GM12878 (cell line): ENCODE measurements around the gene SUGP2. TPM values are rescaled to one million over a fixed set of nuclear protein-coding genes. Genes with fewer than 3 reads are reported as not detected.

Experiments used
- ATAC-seq: fragments of 200-7000 bp; cut with Tn5 transposase; 3 replicates; pipeline ENCODE4 v1.9.1; 2020; ENCODE audit warnings: mild to moderate bottlenecking, moderate library complexity
- BruUV-seq: library from RNA; stranded (reverse); fragments of 400-500 nt; replicated peaks from 2 replicates; lab custom pipeline; 2021; lab: Mats Ljungman, UMichigan
- CTCF ChIA-PET: fragments of 300-600 bp; sonication (Branson Sonifier 250); formaldehyde crosslinking; extraction: SDS; loops from one replicate; lab custom pipeline; 2021; ENCODE audit warnings: inconsistent platforms; lab: Yijun Ruan, JAX
- POLR2A ChIA-PET: fragments of 350-600 bp; formaldehyde crosslinking; extraction: SDS; loops from one replicate; lab custom pipeline; 2021; ENCODE audit warnings: inconsistent platforms; lab: Charles Lee
- RAD21 ChIA-PET: fragments of 300-600 bp; sonication (Branson Sonifier 250); formaldehyde crosslinking; loops from one replicate; lab custom pipeline; 2023; ENCODE audit warnings: antibody characterized with exemption; ENCODE audit not compliant: unreplicated experiment; lab: Charles Lee
- SMC1A ChIA-PET: fragments of 300-600 bp; sonication (Branson Sonifier 250); formaldehyde crosslinking; loops from one replicate; lab custom pipeline; 2023; ENCODE audit not compliant: unreplicated experiment, uncharacterized antibody; lab: Charles Lee
- DNase-seq: peaks from one replicate; pipeline ENCODE4 v3.0.0-alpha.2; 2011; ENCODE audit warnings: low read depth, low spot score
- FAIRE-seq: peaks from 3 replicates; lab custom pipeline; 2011; peaks lifted over from hg19 to GRCh38; lab: Jason Lieb, UNC
- H2AFZ ChIP-seq: 2 replicates; pipeline ENCODE4 v1.6.0; 2011; ENCODE audit warnings: low read depth, low read length, control low read depth; ENCODE audit not compliant: control insufficient read depth
- H3K27ac ChIP-seq: 2 replicates; pipeline ENCODE4 v1.5.1; 2011; ENCODE audit warnings: control low read depth; ENCODE audit not compliant: control insufficient read depth, insufficient read depth
- H3K27me3 ChIP-seq, 2 experiments: replicated peaks in 1 of 2; 2 replicates each; pipeline versions ENCODE4 v1.6.0 to v1.6.1; 2011; ENCODE audit warnings: low read length in 1 of 2; ENCODE audit not compliant: control insufficient read depth in 2 of 2, insufficient read depth in 2 of 2
- H3K36me3 ChIP-seq, 2 experiments: 2 replicates each; pipeline ENCODE4 v1.5.1; 2011; ENCODE audit warnings: low read length in 1 of 2; ENCODE audit not compliant: control insufficient read depth in 2 of 2, insufficient read depth in 2 of 2
- H3K4me1 ChIP-seq: 2 replicates; pipeline ENCODE4 v1.6.1; 2011; ENCODE audit warnings: mild to moderate bottlenecking, low read length, moderate library complexity, mixed read lengths; ENCODE audit not compliant: control insufficient read depth, insufficient read depth
- H3K4me2 ChIP-seq: 2 replicates; pipeline ENCODE4 v1.6.0; 2011; ENCODE audit warnings: control low read depth; ENCODE audit not compliant: control insufficient read depth, insufficient read depth
- H3K4me3 ChIP-seq: fragments of 200-600 bp; sonication (generic); 2 replicates; pipeline ENCODE4 v1.5.1; 2016
- H3K79me2 ChIP-seq: 2 replicates; pipeline ENCODE4 v1.6.0; 2011; ENCODE audit warnings: low read length; ENCODE audit not compliant: control insufficient read depth, insufficient read depth
- H3K9ac ChIP-seq: 2 replicates; pipeline ENCODE4 v1.8.0; 2011; ENCODE audit warnings: low read length, control low read depth, mixed read lengths; ENCODE audit not compliant: control insufficient read depth, insufficient read depth
- H3K9me3 ChIP-seq: replicated peaks from 3 replicates; pipeline ENCODE4 v1.5.1; 2011; ENCODE audit warnings: mild to moderate bottlenecking, low read length; ENCODE audit not compliant: control insufficient read depth, insufficient read depth
- H4K20me1 ChIP-seq: 2 replicates; pipeline ENCODE4 v1.6.0; 2011; ENCODE audit not compliant: control insufficient read depth, insufficient read depth
- BACH1 ChIP-seq: fragments of 450-650 bp; IDR thresholded peaks from 2 replicates; pipeline ENCODE4 v1.6.1; 2017; ENCODE audit warnings: mild to moderate bottlenecking, borderline replicate concordance
- BHLHE40 ChIP-seq, 2 experiments: fragments of 450-650 bp in 1 of 2; IDR thresholded peaks; 2 replicates each; pipeline ENCODE4 v1.6.1; 2011 to 2017; ENCODE audit warnings: low read depth in 2 of 2, borderline replicate concordance in 1 of 2, improper control_type of control experiment in 1 of 2, low read length in 1 of 2, mild to moderate bottlenecking in 1 of 2
- CHD1 ChIP-seq: IDR thresholded peaks from 2 replicates; pipeline ENCODE4 v1.6.1; 2012; ENCODE audit warnings: low read depth, low read length, improper control_type of control experiment
- GATAD2B ChIP-seq: fragments of 450-650 bp; conservative IDR thresholded peaks from 2 replicates; pipeline ENCODE4 v1.6.1; 2017; ENCODE audit warnings: low read depth, mild to moderate bottlenecking, moderate library complexity
- IKZF1 ChIP-seq: fragments of 450-650 bp; conservative IDR thresholded peaks from 2 replicates; pipeline ENCODE4 v1.6.1; 2017; ENCODE audit warnings: antibody characterized with exemption, mild to moderate bottlenecking
- MTA2 ChIP-seq: fragments of 450-650 bp; IDR thresholded peaks from 2 replicates; pipeline ENCODE4 v1.6.1; 2016; ENCODE audit warnings: low read depth, mild to moderate bottlenecking, moderate library complexity
- NR2F1 ChIP-seq: fragments of 450-650 bp; conservative IDR thresholded peaks from 2 replicates; pipeline ENCODE4 v1.6.1; 2017; ENCODE audit warnings: mild to moderate bottlenecking
- RAD21 ChIP-seq: IDR thresholded peaks from 2 replicates; pipeline ENCODE4 v1.6.1; 2011; ENCODE audit warnings: mild to moderate bottlenecking, low read depth, low read length, moderate library complexity; ENCODE audit not compliant: insufficient read depth
- RB1 ChIP-seq: fragments of 450-650 bp; formaldehyde crosslinking; IDR thresholded peaks from 2 replicates; pipeline ENCODE4 v1.6.1; 2017; ENCODE audit warnings: mild to moderate bottlenecking, borderline replicate concordance
- RELA ChIP-seq: fragments of 450-650 bp; IDR thresholded peaks from 2 replicates; pipeline ENCODE4 v1.8.0; 2014; ENCODE audit warnings: borderline replicate concordance; ENCODE audit not compliant: partially characterized antibody
- RUNX3 ChIP-seq: IDR thresholded peaks from 2 replicates; pipeline ENCODE4 v1.6.1; 2012; ENCODE audit warnings: low read length, inconsistent platforms
- SIN3A ChIP-seq: IDR thresholded peaks from 2 replicates; pipeline ENCODE4 v1.6.1; 2012; ENCODE audit warnings: low read depth, low read length, improper control_type of control experiment
- ZNF217 ChIP-seq: fragments of 450-650 bp; IDR thresholded peaks from 2 replicates; pipeline ENCODE4 v1.6.1; 2017; ENCODE audit warnings: antibody characterized with exemption, mild to moderate bottlenecking
- ZNF384 ChIP-seq: IDR thresholded peaks from 2 replicates; pipeline ENCODE4 v1.6.1; 2012; ENCODE audit warnings: low read depth, mild to moderate bottlenecking, low read length, improper control_type of control experiment, borderline replicate concordance
- ZNF687 ChIP-seq: fragments of 450-650 bp; IDR thresholded peaks from 2 replicates; pipeline ENCODE4 v1.6.1; 2017; ENCODE audit warnings: mild to moderate bottlenecking, moderate library complexity
- WGBS: methylation state at CpG from one replicate; pipeline ENCODE4 v1.1.6; 2016; ENCODE audit warnings: low lambda C conversion rate; ENCODE audit not compliant: insufficient replicate concordance, insufficient coverage; ENCODE audit errors: missing lambda C conversion rate; 5-methylcytosine and 5-hydroxymethylcytosine counted together
- in situ Hi-C: fragments of 300-500 bp; cut with MboI; formaldehyde crosslinking; loops from 9 replicates; pipeline ENCODE4 v1.14.3; 2018; ENCODE audit warnings: mixed read lengths
- intact Hi-C: fragments of 100-400 bp; cut with micrococcal nuclease; formaldehyde crosslinking; loops from one replicate; pipeline ENCODE4 v1.14.2; 2022; ENCODE audit not compliant: unreplicated experiment
- polyA plus RNA-seq, 11 experiments: library from polyadenylated mRNA; depleted of rRNA in 4 of 11; unstranded in 6 of 11; stranded (reverse) in 5 of 11; fragments of >200 nt; fragmentation: Nextera tagmentation in 4 of 11; fragmentation: Illumina TruSeq in 1 of 11; extraction: Ambion mirVana in 4 of 11; extraction: Trizol in 1 of 11; gene quantifications; 1 replicate in 1 of 11; 2 replicates in 10 of 11; pipeline versions ENCODE4 v1.2.1 to v1.2.3, GENCODE V29; 2011 to 2016; ENCODE audit warnings: inconsistent platforms in 2 of 11, missing spikeins in 2 of 11, low read depth in 1 of 11
- total RNA-seq, 4 experiments: library from RNA; depleted of rRNA in 3 of 4; stranded (reverse); fragments of >200 nt in 3 of 4; fragmentation: Illumina TruSeq in 1 of 4; extraction: Trizol in 1 of 4; gene quantifications; 2 replicates each; pipeline versions ENCODE4 v1.2.1 to v1.2.3, GENCODE V29; 2013 to 2021
- TF ChIP-seq, protein P1 (sequence below): fragments of 450-650 bp; formaldehyde crosslinking; IDR thresholded peaks from 2 replicates; pipeline ENCODE4 v1.4.0; 2020; ENCODE audit warnings: mild to moderate bottlenecking, moderate library complexity

SUGP2 gene
- total and polyA plus RNA-seq, 10 of the 15 experiments (the other 5 are each of a cell fraction or from before 2014, with no cell fraction given): 15.0 to 120 (median 57.2) TPM

- CTCF ChIA-PET: interaction anchor here (1.8 kb wide), 2 partner anchors 52 to 110 kb away, joined by 5 to 9 read pairs; no protein-coding TSS in a partner anchor
- TF ChIP-seq MTA2 (0 out of 2 replicates have a peak, but pooled peaks have one; percentile 17), RELA (peak; percentile 49), SIN3A (peak; percentile 10; the same call in 1 of the 2 replicates), ZNF217 (0 out of 2 replicates have a peak, but pooled peaks have one; percentile 17), RUNX3 (peak; percentile 39; the same call in 1 of the 2 replicates), RB1 (no peak), BHLHE40 (IDR thresholded peaks at IDR 0.05; ENCODE audit: borderline replicate concordance in 1 of 2, low read depth in 2 of 2, low read length in 1 of 2) (no peak), GATAD2B (peak; percentile 16; the same call in 1 of the 2 replicates), RAD21 (peak; percentile 12; the same call in 1 of the 2 replicates), ZNF384 (no peak), CHD1 (no peak), IKZF1 (no peak), ZNF687 (no peak), BACH1 (peak; percentile 78; the same call in 1 of the 2 replicates), NR2F1 (peak; percentile 59)
- TF ChIP-seq, protein P1, sequence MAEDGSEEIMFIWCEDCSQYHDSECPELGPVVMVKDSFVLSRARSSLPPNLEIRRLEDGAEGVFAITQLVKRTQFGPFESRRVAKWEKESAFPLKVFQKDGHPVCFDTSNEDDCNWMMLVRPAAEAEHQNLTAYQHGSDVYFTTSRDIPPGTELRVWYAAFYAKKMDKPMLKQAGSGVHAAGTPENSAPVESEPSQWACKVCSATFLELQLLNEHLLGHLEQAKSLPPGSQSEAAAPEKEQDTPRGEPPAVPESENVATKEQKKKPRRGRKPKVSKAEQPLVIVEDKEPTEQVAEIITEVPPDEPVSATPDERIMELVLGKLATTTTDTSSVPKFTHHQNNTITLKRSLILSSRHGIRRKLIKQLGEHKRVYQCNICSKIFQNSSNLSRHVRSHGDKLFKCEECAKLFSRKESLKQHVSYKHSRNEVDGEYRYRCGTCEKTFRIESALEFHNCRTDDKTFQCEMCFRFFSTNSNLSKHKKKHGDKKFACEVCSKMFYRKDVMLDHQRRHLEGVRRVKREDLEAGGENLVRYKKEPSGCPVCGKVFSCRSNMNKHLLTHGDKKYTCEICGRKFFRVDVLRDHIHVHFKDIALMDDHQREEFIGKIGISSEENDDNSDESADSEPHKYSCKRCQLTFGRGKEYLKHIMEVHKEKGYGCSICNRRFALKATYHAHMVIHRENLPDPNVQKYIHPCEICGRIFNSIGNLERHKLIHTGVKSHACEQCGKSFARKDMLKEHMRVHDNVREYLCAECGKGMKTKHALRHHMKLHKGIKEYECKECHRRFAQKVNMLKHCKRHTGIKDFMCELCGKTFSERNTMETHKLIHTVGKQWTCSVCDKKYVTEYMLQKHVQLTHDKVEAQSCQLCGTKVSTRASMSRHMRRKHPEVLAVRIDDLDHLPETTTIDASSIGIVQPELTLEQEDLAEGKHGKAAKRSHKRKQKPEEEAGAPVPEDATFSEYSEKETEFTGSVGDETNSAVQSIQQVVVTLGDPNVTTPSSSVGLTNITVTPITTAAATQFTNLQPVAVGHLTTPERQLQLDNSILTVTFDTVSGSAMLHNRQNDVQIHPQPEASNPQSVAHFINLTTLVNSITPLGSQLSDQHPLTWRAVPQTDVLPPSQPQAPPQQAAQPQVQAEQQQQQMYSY (CRISPR knock-in tag): no peak
Observed at GRCh38 chr19:19064098-19064722, 30.9 kb upstream of the SUGP2 start.

More at GRCh38 chr19:19064098-19064722, 30.9 kb upstream of the SUGP2 start:
- 4% methylated on average over 23 of the region's 29 CpGs for WGBS
- Histone ChIP-seq H3K79me2 (peaks cover 26% of the 10 kb centered on the region), H3K36me3 (peaks cover 2 to 4% of the 10 kb centered on the region in 2 experiments; a peak in 3 of 4 replicates), H2AFZ (peak overlapping the region; percentile 85; the same call in 1 of the 2 replicates), H3K4me3 (peak overlapping the region; percentile 95), H3K9ac (peak overlapping the region; percentile 89), H3K27ac (peak overlapping the region; percentile 89), H3K9me3 (no peaks in the 10 kb centered on the region), H3K4me1 (peaks cover 21% of the 10 kb centered on the region), H3K4me2 (peak overlapping the region; percentile 94), H4K20me1 (no peaks in the 10 kb centered on the region), H3K27me3 (no peaks in the 10 kb centered on the region)
- in situ Hi-C loops: no loop called here
- RAD21 ChIA-PET: interaction anchor here (1.4 kb wide), 1 partner anchor 110 kb away, joined by 6 read pairs; no protein-coding TSS in a partner anchor
- SMC1A ChIA-PET: interaction anchor here (0.6 kb wide), 1 partner anchor 66 kb away, joined by 4 read pairs; no protein-coding TSS in a partner anchor
- intact Hi-C loops: no loop called here
- POLR2A ChIA-PET: interaction anchor here (1.0 to 1.9 kb wide), 2 partner anchors 105 to 145 kb away, joined by 4 to 6 read pairs; partner anchors contain the start of genes COPE, DDX49 and MEF2B
- FAIRE-seq (no peak), DNase-seq (no peak), ATAC-seq (no peak; the same call in 2 of the 3 replicates)
- no TSS peak for BruUV-seq
